ENCODE data around the gene CASP8.

DNA sequence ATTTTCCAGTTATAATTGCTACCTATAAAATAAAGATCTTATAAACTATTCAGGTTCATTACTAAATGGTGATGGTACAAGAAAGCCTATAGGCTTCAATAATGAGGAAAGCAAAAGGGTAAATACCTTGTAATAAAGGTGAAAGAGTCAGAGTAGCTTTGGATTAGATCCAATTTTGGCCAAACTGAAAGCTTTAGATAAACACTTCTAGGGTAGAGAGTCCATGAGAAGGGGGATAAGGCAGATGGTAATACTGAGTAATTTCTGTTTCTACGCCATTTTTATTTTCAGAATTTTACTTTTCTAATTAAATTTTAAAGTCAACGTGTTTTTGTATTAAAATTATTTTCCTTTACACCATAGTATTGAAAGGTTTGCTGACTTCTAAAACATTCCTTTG, 9.4 kb downstream of the CASP8 start:
- TF ChIP-seq, protein P1, sequence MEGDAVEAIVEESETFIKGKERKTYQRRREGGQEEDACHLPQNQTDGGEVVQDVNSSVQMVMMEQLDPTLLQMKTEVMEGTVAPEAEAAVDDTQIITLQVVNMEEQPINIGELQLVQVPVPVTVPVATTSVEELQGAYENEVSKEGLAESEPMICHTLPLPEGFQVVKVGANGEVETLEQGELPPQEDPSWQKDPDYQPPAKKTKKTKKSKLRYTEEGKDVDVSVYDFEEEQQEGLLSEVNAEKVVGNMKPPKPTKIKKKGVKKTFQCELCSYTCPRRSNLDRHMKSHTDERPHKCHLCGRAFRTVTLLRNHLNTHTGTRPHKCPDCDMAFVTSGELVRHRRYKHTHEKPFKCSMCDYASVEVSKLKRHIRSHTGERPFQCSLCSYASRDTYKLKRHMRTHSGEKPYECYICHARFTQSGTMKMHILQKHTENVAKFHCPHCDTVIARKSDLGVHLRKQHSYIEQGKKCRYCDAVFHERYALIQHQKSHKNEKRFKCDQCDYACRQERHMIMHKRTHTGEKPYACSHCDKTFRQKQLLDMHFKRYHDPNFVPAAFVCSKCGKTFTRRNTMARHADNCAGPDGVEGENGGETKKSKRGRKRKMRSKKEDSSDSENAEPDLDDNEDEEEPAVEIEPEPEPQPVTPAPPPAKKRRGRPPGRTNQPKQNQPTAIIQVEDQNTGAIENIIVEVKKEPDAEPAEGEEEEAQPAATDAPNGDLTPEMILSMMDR (IDR thresholded peaks at IDR 0.05) = no peak
- no peak for TF ChIP-seq POLR2A (IDR thresholded peaks at IDR 0.05)
